ENCODE data around the gene CCDC187.
"Not testable (repeated sequence)": the region's sequence is repeated elsewhere in the genome, so short reads cannot be mapped to it uniquely, and the experiment has no call there.

CCDC187 gene

DNA sequence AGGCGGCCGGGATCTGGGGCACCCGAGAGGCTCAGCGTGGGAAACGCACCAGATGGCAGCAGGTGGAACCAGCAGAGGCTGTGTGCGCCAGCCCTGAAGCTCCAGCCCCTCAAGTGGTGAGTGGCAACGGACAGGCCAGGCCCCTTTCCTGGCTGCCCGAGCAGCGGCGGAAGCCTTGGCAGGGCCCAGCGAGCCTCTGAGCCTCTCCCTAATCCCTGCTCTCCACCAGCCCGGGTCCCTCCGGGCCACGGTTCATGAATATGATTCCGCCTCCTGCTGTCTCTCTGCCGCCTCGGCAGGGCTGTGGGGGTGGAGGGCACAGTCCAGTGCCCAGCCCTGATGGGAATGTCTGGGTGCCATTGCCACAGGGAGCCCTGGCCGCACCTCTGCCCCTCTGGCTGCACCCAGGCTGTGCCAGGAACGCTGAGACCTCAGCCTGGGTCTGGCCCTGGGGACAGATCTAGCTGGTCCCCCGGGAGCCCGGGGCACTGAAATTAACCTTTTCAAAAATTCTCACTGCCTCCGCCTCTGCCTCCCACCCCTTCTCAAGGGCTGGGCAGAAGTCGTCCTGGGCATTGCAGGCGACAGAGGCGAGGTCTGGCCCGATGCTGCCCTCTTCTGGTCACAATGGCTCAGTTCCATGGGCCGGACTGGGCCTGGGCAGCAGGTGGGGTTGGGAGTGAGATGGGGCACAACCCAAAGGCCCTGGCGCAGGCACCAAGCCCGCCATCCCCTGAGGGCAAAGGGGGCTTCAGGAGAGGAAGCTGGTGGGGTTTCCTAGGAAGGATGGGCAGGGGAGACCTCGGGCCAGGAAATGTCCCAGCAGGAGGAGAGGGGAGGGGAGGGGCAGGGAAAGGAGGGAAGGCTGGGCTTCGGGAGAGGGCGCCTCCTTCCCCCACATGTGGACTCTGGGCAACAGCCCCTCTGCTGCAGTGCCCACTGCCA, 20.3 kb downstream of the CCDC187 start:
- peak; percentile 78 for DNase-seq

GRCh38 chr9:136282272-136282861, 21.5 kb downstream of the CCDC187 start:
- DNase-seq, result no peak

- no peak for DNase-seq
Observed at GRCh38 chr9:136281421-136282271, 22.2 kb downstream of the CCDC187 start.

GRCh38 chr9:136280535-136281315, 23.2 kb downstream of the CCDC187 start:
- no peak for DNase-seq

GRCh38 chr9:136279471-136279870, 24.4 kb downstream of the CCDC187 start:
- DNase-seq, result no peak

DNA sequence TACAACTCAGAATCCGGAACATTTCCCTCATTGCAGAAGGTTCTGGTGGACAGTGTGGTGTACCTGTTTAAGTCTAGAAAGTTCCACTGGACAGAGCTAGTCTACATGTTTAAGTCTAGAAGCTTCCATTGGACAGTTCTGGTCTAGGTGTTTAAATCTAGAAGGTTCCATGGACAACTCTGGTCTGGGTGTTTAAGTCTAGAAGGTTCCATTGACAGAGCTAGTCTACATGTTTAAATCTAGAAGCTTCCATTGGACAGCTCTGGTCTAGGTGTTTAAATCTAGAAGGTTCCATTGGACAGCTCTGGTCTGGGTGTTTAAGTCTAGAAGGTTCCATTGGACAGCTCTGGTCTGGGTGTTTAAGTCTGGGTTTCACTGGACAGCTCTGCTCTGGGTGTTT, 25.0 kb downstream of the CCDC187 start:
- no peak for DNase-seq

GRCh38 chr9:136278221-136278620, 25.7 kb downstream of the CCDC187 start:
- no peak for DNase-seq

DNA sequence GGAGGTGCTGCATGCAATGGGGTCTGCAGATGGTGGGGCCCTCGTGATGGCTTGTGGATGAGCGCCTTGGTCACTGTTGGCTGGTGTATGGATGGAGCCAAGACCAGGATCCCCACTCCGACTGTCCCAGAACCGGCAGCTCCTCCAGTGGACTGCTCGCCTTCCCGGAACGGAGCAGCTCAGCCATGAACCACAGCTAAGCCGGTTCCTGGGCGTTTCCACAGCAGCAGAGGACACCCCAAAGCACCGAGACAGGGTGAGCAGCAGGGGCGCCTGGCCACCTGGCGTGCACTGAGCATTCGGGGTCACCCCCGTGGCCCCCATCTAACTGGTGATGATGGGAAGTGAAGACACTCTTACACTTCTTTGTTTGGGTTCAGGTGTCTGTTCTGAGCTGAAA, 26.1 kb downstream of the CCDC187 start:
- no peak for DNase-seq

GRCh38 chr9:136276716-136277115, 27.2 kb downstream of the CCDC187 start:
- no peak for DNase-seq

DNA sequence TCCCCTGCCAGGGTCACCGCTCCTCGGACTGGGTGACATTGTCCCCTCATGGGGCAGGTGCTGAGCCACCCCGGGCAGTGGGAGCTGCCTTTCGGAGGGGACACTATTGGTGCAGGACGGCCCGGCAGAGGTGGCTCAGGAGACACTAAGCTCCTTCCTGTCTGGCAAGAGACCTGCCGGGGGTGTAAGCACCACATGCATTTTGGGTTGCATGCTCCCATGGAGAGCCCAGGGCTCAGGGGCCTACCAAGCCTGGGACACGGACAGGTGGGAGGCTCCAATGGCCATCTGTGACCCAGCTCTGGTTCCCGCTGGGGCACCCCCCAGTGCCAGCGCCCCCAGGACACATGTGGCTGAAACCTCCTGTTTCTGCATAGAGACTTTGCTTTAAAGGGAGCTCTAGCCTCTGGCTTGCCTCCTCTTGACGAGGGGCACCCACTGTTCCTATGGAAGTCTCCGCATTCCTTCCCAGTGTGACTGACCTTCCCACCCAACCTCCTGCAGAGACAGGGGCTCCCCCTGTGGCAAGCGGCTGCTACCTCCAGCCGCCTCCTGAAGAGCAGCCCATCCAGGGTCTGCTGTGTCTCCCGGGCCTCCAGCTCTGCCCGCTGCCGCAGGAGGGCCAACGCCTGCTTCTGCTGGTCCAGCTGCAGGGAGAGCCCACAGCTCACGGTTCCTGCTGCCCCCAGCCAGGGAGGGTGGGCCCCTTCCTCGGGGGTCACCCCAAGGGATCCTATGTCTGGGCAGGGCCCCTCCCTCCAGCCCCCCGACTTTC, 28.1 kb downstream of the CCDC187 start:
- DNase-seq, result no peak

DNA sequence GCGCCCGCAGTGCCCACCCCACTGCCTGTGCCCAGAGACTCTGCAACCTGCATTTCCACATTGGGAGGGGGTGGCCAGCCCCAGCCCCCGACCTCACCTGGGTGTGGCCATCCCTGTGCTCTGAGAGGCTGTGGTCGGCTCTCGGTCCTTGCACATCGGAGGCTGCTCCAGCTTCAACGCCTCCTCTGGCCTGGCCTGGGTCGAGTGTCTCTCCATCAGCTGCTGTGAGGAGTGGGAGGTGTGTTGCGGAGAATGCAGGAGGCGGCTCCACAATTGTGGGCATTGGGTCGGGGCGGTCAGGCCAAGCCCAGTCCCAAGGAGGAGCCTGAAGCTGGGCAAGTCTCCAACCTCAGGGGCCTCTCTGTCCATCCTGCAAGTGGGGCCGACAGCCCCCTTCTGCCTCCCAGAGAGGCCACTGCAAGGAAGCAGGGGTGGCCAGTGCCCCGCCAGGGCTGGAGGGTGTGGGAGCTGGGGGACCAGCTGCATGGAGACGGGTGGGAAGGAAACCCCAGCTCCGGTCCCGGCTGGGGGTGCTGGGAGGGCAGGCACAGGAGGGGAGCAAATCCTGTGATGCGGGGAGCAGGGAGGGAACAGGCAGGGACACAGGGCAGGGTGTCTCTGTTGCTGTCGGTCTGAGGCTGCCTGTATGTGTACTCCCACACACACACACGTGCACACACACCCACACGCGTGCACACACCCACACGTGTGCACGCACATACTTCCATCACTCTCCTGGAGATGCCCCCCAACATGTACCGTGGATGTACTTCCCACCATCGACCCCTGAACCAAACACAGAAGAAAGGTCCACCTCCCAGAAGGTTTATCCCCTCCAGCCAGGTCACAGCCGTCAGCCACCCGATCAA, 28.9 kb downstream of the CCDC187 start:
- DNase-seq, result no peak

GRCh38 chr9:136273921-136274785, 29.7 kb downstream of the CCDC187 start:
- no peak for DNase-seq

- no peak for DNase-seq
Observed at GRCh38 chr9:136273244-136273865, 30.5 kb downstream of the CCDC187 start.

DNA sequence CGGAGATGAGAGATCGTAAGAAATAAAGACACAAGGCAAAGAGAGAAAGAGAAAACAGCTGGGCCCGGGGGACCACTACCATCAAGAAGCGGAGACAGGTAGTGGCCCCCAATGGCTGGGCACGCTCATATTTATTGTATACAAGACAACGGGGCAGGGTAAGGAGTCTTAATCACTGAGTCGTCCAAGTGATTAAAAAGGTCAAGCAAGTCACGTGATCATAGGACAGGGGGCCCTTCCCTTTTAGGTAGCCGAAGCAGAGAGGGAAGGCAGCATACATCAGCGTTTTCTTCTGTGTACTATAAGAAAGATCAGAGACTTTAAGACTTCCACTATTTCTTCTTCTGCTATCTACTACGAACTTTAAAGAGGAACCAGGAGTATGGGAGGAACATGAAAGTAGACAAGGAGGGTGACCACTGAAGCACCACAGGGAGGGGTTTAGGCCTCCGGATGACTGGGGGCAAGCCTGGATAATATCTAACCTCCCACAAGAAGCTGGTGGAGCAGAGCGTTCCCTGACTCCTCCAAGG, 33.7 kb downstream of the CCDC187 start:
- no peak for DNase-seq

DNA sequence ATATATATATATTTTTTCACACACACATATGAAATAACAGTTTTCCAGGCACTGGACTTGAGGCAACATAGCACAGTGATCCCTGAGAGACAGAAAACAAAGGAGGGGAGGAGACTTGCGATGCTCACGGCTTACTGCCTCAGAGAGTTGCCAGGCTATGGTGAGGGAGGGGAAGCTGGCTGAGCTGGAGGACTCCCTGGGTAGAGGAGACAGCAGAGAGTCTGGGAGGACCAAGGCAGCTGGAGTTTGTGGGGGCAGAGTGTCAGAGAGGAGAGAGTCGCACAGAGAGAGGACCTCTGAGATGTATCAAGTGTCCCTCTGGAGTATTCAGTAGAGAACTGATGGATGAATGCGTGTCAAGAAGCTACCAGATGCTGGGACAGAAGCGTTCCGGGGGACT, 35.2 kb downstream of the CCDC187 start:
- no peak for DNase-seq

DNA sequence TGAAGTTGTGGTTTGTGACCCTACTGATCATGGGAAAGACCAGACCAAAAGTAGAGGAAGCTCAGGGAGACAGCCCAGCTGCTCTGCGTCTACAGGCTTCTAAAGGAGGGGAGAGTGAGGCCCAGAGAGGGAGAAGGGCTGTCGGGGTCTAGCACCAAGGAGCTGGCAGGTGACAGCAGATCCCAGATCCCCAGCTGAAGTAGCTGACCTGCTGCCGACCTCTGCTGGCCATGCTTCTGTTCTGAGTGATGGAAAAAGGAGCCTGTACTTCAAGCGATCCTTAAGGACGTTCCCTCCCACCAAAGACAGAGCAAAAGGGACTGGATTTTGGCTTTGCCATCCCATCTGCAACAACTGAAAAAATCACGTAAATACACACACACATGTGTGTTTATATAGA, 35.6 kb downstream of the CCDC187 start:
- no peak for DNase-seq

- DNase-seq, result peak; percentile 84
Observed at GRCh38 chr9:136267261-136268111, 36.4 kb downstream of the CCDC187 start.

- DNase-seq, result not testable (repeated sequence)
Observed at GRCh38 chr9:136266641-136267040, 37.3 kb downstream of the CCDC187 start.

Measured in activated CD4-positive, CD25-positive, alpha-beta regulatory T cell treated with anti-CD3 and anti-CD28 coated beads, Interleukin-2, amount 50 U/mL, for 72 hours (primary cell).